NCI-H2107 treated with DMSO at 0.1 percent for 48 hours (cell line): Measurements from ENCODE around the gene DUSP10.

Experiments used
- DNase-seq: peaks from one replicate; lab custom pipeline; 2025; ENCODE audit not compliant: unreplicated experiment; lab: John Stamatoyannopoulos, UW

The DUSP10 gene

DNA sequence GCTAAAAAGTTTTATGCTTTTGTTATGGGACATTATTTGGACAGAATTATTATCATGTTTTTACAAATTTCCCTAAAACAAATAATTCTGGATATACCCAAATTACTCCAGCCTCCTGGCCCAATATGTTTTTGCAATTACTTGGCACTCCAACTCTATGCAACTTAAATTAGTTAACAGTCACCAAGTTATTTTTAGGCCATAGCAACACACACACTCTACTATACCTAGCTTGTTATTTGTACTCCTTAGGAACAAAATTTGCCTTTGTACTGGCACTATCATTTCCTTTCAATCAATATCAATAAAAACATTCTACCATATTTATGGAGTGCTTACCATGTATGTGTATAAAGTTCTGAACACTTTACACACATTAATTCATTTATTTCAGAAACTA is 7.7 kb downstream of the DUSP10 start:
- DNase-seq: no peak

DNA sequence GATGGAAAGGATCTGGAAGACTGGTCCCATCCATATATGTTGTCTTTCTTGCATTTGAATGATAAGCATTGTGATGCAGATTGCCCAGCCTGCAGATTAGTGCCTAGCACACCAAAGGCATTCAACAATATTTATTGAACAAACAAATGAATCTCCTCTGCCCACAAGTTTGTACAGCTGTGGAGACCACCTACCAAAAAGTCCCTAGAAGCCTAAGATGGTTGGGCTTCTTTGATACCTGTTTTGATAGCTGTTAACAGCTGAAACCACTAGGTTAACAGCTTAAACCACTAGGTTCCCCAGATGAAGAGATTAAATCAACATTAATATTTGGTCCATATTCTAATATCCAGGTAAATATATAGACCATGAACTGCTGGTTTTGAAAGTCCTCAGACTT is 9.8 kb downstream of the DUSP10 start:
- no peak for DNase-seq

DNA sequence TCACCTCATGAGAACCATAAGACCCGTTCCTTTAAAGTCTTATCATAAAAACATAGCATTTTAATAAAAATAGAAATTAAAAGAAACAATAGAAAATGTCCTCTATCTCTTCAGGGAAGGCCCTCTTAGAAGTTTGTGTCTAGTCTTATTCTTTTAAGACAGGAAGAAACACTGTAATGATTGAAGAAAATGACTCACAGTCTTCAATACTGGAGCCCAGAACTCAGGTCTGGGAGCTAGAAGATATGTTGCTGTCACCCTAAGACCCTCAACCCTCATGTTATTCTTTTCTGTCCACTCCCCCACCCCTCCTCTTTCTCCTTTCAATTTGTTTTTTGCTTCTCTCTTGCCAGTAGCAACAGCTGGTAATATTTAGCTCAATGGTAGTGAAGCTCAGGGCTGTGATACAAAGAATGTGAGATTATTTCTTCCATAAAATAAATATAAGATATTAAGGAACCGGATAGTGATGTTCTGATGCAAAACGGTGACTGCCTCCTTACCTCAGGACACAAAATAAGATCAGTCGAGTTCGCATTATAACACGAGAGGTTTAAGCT is 12.0 kb downstream of the DUSP10 start:
- no peak for DNase-seq

DNA sequence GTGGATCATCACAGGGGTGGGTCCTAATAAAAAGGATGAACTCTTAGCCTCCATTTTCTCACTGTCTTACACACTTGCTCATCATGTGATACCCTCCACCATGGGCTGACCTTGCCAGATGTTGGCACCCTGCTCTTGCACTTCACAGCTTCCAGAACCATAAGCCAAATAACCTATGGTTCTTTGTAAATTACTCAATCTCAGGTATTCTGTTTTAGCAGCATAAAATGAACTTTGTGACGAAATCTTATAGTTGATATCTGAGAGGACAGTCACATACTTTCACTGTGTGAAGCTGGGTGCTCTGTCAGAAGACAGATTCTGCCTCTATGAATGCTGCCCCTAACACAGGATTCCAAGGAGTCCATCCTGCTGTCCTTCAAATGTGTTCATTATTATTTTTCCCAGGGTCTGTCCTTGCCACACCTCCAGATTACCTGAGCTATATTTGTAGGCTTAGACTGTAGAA is 13.8 kb downstream of the DUSP10 start:
- DNase-seq: no peak

DNA sequence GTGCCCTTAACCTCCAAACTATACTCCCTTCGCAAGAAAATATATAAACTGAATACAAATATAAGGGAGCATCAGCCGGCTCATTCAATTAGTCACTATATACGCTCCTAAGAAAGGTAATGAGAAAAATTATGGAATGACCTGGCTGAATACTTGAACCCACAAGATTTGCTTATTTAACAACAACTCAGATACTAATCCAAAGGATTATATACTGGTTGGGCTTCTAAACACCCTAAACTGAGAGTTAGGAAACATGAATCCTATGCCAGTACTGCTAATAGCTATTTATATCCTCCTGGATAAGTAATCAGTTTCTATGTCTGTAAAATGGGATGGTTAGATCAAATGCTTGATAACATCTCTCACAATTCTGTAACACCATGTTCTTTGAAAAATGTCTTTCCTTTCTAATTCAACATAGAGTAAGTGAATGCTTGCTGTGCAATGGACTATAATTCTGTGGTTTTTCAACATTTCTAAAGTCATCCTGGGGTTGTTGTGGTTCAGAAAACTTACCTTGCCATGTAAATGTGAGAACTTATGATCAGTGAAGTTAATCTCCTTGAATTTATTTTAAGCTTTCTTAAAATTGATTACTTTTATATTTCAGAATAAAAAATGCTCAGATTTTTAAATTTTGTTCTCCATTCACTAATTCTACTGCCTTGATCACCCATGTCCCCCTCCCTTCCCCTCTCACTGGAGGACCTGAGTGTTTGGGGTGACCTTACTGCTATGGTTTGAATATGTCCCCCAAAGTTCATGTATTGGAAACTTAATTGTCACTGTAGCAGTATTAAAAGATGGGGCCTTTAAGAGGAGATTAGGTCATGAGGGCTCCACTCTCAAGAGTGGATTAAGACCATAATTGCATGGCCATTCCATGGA is 14.5 kb downstream of the DUSP10 start:
- DNase-seq: no peak

DNA sequence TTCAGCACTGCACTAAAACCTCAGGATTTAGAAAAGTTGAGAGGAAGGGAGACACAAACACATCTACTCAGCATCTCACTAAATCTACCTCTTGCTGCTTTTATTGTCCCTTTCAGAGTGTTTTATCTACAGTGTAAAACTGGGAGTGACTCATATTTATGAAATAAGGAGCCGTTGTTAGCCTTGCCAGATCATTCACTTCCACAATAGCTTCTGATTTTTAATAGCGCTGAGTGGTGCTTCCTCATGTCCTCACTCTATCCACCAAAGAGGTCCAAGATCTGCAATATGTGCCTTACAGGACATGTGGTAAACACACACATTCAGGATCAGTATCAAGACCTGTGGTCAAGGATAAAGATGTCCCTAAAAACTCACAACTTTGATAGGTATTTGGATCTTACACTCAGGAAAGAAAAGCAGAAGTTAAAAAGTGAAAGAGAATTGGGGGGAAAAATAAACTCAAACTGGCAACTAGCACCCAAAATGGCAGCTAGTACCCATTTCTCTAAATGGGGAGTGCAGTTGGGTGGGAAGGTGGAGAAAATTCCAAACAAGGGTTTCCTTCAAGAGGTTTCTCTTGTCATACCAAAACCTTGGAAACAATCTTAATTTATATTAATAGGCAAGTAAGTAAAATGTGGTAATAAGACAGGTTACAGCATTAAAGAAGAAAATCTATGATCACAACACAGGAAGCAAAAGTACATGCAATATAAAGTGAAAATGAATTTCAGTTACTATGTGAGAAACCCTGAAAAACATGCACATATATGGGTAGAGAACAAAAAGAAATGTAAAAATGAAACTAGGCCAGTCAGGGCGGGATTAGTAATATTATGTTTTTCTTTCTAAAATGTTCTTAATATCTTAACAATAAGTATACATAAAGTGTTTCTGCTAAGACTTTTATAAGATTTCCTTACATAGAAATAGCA is 15.9 kb downstream of the DUSP10 start:
- DNase-seq: no peak

DNA sequence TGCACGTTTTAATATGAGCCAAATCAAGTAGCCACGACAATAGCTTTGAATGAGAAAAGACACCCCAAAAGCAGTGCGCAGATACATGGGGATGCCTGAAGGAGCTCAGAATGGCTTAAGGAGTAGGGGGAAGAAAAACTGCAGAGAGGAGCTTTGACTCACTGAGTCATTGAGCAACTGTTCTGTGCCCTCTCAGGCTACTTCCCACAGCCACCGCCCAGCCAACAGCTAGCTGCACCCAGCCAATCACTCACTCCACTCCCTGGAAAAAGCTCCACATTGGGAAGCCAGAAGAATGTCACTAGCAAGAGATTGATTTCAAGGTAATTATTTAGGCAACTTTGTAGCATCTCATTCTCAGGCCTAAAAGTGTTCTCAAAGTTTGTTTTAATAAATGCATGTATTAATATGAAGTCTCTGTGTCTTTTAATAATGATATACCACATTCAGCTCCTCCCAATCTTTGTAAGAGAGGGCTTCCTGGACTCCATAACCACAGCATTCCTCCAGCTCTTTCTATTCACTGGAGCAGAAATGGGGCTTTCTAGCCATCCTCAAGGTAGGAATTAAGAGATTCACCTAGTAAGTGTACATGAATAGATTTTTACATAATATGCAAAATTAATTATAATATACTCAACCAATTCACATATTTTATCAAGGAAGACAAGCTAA is 16.8 kb downstream of the DUSP10 start:
- DNase-seq: no peak

DNA sequence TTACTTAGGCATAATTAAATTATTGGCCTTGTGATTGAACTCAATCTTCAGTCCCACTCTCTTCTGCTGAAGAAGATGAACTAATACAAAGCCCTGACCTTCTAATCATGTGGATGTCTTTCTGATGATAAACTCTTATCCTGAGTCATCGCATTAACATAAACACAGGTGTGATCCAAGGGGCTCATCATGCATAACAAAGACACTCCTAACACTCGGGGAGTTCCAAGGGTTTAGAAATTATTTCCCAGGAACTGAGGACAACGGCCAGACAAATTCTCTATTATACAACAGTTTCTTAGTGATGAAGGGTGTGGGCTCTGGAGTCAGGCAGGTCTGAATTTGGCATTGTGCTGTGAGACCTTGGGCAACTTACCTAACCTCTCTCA is 18.0 kb downstream of the DUSP10 start:
- DNase-seq: no peak

DNA sequence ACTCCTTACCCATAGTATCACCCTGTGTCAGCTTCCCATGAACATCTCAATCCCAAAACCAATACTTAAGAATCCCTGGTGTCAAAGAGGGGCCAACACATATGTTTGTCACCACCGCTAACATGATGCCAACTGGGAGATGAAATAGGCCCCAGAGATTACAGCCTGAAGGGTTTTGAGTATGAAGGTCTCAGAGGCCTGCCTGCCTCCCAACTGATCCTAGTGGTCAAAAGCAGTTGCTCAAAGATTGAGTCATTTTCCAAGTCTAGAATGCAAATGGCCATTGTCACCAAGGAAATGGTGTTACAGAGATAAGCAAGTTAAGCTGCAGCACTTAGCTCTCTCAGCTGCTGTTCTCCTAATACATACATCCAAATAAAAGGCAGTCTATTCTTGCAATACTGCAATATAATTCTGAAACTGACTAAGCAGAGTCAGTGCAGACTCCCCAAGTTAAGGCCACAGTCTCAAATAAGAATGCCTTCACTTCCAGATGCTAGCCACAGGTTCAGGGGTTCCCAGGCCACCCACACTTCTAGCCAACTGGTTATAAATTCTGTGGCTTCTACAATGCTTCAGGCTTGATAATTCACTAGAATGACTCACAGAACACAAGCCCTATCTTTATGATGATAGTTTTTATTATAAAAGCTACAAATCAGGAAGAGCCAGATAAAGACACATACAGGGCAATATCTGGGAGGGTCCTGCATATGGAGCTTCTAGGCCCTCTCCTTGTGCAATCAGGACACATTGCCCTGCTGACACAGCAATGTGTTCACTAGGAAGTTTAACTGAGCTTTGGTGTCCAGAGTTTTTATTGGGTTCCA is 18.7 kb downstream of the DUSP10 start:
- no peak for DNase-seq

DNA sequence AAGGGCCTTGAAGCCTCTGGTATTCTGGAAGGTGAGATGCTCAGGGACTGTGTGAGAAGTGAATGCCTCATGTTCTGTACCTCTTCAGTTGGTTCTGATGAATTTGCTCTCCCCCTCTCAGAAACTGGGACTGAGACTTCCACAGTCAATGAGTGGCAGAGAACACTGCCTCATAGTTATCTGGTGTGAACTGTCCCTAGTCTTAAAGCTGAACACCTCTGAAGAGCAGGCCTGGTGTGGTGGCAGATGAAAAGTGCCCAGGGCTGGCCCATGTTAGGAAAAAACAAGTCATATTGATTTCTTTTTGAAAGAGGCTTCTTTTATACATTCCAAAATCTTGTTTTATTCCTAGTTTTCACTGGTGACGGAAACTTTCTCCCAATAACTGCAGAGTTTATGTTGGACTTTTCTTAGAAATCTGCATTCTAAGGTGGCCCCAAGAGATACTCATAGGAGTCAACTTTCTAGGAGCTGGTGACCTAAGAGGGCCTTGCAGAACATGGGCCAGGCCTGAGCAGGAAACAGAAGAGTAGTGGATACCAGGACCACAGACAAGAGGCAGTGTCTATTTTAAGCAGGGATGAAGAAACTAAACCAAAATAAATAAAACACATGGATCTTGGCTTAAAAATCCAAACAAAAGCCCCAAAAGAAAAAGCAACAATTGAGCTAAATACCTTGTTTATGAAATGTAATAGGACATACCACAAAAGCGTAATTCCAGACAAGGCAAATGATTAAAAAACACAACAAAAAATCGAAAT is 19.5 kb downstream of the DUSP10 start:
- no peak for DNase-seq

DNA sequence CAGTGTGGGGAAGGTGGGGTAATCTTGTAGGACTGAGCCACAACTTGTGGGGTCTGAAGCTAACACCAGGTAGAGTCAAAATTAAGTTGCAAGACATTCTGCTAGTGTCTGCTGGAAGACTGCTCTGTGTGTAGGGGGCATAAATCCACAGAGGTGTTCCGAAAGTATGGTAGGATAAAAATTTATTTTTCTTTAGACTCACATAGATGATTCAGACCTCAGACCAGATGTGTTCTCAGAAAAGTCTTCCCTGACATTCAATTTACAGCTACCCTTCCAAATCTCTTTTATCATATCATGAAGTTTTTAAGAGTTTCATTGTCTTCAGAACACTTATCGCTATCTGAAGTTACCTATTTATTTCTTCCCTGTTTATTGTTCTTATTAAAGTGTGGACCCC is 21.3 kb downstream of the DUSP10 start:
- DNase-seq: no peak

DNA sequence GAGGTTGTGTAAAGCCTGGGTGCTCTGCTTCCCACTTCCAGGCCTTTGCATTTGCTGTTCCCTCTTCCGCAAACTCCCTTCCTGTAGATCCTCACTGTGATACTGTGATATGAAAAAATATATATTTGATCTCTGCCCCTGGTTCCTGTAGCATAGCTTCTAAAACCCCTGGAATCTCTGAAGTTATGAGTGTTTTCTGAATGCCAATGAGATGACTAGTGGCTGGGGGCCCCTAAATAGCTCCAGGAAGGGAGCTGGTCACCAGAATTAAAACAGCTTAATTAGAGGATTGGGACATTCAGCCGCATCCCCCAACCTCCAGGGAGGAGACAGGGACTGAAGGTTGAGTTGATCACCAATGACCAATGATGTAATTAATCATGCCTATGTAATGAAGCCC is 21.9 kb downstream of the DUSP10 start:
- DNase-seq: no peak

DNA sequence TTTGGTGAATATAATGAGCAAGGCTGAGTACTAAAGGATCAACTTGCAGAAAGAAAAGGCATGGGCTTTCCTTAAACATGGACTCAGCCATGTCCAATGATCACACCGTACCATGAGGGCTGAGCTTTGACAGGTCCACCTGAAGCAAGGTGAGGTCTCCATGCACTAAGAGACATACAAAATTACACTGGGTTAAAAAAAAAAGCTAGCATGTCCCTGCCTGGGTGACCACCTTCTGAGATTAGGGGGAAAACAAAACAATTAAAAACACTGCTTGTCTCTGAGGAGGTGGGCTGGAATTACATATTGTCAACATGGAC is 22.7 kb downstream of the DUSP10 start:
- DNase-seq: no peak

DNA sequence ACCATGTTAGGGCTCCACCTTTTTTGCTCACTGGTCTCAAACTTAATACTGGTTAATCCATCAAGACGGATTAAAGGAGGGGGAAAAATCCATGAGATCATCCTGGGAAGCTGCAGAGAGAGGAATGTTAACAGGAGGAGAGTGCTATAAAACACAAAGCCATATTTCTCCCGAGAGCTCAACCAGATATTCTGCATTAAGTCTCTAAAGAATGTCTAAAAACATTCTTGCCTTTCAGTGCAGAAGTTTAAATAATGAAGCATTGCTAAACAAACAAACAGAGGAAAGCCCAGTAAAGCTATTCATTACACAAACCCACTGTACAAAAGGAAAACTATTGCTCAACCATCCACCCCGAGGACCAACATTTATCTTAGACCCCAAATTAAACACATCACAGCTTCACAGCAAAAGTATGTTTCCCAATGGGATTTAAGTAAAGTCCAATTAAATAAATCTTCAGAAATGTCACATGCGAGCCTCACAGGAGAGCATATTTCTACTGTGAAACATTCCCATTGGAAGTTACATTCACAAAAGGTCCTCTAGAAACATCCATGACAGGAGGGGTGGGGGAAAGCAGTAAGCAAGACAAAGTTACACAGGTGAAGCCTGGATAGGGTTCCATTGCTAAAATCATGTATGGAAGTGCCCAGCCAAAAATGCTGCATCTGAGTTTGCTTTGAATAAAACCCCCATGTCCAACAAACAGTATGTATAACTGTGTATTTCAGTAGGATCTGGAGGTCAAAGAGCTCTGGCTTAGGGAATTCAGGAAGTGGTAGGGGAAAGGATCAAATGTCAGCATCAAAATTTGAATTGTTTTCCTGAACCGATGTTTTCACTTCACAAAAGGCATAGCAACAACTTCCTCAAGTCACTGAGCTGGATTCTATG is 23.3 kb downstream of the DUSP10 start:
- no peak for DNase-seq

DNA sequence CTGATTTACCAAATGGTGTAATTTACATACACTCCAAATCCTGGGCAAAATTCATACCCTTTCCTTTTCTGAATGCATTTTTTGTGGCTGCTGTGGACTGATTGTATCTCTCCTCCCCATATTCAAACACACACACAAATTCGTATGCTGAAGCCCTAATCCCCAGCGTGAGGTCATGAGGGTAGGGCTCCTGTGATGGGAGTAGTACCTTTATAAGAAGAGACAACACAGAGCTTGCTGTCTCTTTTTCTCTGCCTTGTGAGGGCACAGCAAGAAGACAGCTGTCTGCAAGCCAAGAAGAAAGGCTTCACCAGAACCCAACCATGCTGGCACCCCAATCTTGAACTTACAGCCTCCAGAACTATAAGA is 24.4 kb downstream of the DUSP10 start:
- no peak for DNase-seq

DNA sequence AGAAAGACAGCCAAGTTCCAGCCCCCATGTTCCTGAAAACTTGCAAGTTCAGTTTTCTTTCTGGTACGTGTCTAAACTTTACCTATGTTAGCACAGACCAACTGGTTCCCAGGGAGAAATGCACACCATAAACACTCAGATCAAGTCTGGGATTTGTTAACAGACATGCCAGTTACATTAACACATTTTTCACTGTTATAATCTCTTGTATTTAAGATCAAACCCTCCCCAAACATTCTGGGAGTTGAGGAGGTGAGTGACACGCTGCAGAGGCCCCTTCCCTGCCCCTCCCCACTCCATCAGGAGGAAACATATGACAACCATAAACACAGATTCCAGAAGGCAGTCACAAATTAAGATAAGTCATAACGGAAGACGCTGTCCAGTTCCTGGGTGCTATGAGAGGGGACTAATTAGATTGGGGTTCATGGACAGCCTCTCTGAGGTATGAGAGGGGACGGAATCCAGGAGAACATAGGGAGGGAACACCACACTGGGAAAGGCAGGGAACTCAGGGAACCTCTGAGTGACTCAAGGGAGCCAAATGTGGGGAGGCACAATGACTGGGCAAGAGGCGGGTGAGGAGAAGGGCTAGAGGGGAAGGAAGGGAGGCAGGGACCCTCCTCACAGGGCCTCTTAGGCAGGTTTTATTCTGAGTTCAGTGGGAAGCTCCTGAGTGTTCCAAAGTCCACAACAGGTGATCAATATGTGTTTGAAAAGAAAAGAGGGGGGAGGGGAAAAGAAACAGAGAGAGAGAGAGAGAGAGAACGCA is 25.0 kb downstream of the DUSP10 start:
- no peak for DNase-seq

DNA sequence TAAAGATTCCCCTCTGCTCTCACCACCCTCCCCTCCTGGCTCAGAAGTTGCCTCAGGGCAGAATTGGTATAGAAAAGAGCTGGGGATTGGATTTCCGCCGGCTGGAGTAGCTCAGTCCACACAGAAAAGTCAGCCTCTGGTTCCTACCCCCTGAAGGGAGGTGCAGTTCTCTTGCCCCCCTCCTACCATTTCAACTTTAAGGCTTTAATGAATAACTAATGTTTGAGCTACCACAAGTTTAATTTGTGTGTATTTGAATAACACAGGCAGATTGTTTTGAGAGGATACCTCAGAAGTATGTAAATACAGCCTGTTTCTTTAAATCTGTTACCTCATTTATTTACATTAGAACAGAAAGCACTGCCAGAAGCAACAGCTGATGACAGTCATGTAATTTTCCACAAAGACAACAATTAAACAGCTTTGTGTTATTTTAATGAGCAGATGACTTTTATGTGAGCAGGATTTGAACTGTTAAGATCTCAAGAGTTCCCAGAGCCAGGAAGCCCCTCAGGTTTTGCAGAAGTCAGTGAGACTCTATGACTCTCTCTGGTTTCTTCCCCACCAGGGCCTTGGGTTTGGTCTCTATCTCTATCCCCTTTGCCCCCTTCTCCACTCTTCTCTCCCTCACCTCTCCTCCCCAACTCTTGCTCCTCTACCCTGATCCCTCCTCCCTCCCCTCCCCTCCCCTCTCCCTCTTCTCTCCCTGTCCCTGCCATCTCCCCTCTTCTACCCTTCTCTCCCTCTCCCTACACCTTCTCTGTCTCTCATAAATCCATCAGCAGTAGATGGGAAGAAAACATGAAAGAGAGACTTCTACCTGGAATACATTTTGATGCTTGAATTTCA is 26.3 kb downstream of the DUSP10 start:
- DNase-seq: peak; percentile 83
